Left hindlimb (tissue), 1 donor: ENCODE measurements around the gene ZIC4.

Source experiments
- DNase-seq: peaks from one replicate; pipeline ENCODE4 v3.0.0-alpha.2; 2018

ZIC4 gene

DNA sequence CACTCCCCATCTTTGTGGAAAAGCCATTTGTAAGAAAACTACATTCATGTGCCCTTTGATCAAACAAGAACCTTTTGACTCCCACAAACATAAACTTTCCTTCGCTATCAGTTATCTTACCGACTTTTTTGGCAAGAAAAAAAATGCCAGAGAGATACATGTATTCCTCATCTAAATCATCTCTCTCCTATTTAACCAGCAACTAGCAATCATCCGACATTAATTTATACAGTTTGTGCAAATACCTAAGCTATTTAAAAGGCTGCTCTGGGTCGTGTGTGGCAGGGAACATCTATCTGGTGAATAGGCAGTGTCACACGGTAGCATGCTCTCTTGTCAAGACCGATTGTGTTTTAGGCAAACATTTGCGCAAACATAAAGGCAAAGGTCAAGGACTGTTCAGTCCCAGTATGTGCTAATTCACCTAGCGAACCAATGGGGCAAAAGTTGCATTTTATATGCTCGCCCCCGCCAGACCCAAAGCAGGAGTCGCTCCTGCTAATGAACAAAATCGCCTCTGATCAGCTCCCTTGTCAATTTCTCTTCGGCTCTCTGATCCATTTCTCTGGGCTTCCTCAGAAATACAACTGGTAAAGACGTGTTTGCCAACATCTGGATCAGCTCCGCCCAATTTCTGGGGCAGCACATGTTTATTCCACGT, 37.7 kb downstream of the ZIC4 start:
- DNase-seq = no peak

DNA sequence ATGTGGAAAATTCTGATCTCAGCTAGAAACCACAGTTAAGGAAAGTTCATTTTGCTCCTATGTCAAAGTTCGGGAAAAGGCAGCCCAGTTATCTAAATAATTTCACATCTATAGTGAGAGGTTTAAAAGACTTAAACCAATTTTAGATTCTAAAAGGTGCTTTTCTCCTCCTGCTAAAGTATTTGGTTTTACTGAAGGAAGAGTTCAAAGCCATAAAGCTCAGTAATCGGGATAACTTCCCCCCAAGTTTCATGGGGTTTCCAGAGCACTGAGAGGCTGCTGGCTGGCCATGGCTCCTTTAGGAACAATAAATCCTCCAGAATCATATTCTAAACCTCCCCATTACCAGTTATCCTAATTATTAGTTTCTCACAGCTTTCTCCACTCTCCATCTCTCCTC, 38.2 kb downstream of the ZIC4 start:
- no peak for DNase-seq

DNA sequence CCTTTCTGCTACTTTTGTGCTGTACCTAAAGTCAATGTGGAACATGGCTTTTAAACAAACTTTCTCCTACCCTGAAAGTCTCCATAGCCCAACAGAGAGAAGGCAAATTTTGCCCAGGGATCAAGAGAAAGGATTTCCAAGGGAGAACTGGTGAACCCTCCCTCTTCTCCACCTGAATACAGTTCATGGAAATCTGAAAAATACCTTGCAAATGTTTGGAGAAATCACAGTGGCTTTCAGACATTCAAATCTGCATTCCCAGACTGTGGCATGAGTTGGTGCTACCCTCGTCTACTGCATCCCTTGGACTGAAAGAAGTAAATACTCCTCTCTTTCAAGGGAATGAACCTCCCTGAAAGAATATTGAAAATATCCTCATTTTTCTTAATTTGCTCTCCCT, 38.7 kb downstream of the ZIC4 start:
- DNase-seq = no peak

DNA sequence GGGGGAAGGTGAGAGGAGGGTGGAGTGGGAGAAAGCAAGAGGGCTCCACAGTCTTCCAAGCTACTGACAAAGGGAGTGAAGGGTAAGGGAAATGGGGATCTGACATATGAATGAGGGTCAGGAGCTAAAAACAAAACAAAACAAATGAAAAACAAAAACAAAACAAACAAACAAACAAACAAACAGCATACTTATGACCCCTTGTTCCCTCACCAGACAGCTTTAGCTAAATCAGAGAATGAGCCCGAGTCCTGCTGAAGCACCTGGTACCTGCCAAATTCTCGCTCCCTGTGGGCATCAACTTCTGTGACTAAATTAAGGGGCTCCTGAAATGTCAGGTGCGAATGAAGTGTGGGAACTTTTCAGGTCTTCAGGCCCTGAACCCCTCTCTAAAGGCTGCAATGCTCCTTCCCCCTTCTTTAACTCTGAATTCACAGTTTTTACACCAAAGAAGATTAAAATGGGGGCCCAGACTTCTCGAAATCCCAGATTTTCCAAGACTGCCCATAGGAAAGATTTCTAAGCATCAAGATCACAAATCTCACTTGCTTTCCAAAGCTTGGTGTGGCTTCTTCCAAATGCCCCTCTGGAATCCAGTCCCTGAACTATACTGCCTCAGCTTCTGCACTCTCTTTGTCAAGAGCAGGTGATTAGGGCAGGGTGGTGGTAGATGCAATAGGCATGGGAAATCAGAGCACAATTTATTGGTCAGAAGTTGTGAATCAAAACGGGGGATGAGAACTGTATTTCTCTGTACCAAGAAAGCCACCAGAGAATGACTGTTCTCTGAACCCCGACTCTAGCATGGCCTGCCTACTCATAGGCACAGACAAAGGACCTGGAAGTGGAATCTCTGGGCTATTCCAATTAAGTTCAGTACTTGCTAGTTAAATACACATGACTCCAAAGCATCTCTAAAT, 40.9 kb downstream of the ZIC4 start:
- no peak for DNase-seq

DNA sequence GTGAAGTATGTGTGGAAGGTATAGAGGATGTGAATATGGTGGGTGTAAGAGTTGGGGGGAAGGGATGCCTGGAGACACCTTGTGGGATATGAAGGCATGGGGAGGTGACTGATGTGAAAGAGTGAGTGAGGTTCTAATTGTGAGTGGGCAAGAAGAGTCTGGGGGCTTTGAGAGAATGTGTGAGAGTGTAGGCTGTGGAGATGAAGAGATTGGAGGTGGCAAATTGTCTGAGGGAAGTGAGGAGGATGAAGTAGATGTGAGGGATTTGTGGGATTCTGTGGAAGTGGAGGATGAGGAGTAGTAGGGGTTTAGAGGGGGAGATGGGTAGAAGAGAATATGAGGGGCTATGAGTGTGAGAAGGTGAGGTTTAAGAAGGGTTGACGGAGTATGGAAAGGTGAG, 41.6 kb downstream of the ZIC4 start:
- DNase-seq = no peak

DNA sequence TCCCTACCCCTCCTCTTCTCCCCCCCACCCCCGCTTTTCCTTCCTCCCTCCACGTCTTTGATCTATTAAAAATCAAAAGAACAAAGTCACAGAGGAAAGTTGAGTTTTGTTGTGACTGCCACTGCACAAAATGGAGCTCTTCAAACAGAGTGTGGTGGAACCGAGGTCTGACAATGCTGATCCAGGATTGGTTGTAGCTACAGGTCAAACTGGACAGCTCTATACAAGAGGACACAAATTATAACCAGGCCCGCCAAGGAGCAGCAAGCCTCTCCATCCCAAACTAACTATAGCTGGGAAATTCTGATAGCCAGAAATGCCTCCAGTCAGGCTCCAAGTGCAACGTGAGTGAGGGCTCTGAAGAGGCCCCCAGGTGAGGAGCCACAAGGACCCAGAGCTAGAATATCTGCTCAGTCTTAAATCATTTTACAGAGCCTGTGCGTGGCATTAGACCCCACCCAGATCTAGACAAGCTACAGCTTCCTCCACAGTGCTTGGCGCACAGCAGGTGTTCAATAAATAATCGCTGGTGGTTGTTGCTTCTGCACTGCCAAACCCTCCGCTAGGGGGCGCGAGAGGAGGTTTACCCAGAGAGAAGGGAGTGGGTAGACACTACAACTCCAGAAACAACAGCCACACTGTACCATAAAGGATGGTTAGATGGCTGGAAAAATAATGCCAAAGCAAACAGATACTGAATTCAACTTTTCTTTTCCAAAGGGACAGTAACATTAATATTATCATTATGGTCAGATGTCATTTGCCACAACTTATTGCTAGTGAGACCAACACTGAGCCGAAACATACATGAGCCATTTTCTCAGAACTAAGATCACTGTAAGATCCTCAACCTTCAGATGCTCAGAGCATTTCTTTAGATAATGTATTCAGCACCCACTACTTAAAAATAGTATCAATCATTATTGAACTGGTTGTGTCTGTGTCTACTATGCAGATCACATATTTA, 44.6 kb downstream of the ZIC4 start:
- DNase-seq = no peak

DNA sequence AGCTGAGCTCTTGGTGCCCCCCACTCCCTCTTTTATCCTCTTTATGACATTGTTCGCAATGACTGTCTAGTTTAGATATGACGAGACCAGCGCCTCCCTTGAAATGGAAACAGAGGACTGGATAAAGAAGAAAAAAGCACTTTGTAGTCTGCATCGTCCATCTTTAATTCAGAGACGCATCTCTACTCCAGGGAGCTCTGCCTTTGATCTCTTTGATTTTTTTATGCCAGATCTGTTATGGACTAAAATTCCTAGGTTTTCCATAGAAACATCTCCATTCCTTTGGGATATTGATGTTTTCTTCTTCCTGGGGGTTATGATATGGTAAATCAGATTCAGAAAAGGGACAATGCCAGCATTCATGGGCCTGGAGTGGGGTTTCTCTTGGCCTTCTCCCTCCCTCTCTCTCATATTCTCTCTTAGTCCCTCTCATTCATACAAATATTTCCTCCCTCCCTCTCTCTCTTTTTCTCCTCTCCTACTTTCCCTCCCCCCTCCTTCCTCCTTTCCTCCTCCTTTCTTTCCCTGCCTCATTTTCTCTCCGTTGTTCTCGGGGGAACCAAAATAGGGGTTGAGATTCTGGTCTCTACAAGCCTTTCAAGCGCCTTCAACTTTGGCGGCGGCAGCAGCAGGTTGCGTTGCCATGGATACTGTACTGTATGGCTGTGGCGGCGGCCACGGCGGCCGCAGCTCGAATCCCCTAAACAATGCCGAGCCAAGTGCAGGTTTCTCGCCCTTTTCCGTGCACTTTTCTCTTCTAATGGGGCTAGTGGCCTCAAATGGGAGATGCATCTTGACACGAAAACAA, 45.5 kb downstream of the ZIC4 start:
- no peak for DNase-seq

DNA sequence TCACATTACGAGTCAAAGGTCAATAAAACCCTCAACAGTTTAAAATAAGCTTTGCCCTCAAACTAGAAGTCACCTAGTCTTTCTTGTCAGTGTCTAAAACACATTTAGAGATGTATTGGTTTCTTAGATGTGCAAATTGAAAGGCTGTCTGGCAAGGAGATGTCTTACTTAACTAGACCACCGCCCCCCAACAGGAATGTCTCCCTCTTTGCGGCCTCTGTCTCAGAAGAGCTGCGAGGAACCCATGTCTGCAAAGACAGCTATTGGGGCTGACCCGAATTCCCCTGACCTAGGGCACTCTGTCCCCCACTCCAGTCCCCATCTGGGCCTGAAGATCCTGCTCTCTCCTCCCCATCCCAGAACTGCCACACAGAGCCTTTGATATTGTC, 46.3 kb downstream of the ZIC4 start:
- no peak for DNase-seq

DNA sequence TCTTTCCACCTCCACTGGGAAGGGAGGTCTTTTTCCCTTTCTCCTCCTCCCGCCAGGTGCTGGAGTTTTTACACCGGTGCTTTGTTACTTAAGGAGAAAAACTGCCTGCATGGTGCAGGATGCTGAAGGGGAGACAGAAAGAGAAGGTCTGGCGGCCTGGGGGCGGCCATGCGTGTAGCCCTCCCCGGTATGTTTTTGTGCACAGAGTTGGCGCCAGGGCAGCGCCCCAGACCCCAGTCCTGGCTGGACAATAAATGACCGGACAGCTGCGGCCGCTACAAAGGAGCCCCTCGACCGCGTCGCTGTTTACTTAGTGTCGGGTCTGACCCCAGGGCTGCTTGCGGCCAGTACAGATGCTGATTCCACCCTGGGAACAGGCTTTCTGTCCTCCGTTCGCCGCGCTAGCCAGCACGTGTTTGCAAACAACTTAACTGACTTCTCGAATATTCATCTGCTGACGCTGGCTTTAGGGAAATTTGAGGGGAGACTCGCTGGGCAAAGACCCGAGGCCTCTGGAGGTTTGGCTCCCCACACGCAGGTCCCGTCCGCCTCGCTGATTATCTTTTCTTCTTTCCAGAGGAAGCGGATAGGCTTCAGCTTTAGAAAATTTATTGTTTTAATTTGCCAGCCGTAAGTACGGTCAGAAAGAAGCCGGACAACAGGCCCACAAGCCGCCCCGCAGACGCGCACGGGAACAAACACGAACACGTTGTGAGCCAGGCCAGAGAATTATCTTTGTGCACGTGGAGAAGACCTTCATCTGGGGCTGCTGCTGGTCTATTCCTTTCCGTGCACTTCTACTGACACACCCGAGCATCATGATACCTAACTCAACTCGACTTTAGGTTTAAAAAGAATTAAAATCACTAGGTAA, 46.9 kb downstream of the ZIC4 start:
- DNase-seq = no peak

DNA sequence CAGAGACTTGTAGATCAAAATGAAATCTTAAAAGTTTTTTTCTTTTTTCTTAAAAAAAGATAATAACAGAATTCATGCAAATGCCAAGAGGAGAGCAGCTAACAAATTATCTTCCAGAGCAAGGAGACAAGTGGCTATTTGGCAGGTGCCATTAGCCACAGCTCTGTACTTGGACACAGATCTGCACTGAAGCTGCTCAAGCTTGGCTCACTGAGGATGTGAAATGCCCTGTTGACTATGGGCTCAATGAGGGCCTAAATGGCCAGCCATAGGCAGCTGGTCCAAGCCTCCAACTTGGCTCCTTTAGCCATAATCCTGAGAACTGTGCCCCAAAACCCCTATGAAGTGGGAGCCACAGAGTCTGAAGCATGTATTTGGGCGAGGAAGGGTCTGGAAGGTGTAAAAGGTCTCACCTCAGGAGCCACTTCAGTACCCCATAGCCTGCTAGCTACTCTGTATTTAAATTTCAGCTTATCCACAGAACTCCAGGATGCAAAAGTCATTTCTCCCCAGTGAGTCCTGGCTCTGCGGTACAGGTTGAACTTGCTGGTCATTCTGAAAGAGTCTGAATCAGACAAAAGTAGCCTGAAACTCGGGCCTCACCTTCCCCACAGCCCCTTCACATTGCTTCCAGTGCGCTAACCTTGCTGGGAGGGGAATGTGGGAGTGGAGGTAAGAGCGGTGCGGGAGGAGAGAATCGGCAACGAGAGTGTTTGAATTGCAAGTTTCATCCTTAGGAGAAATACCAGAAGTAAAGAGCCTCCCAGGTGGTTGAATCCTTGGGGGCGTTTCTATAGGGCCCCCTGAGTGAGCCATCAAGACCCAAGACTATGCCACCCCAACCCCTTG, 48.0 kb downstream of the ZIC4 start:
- no peak for DNase-seq

DNA sequence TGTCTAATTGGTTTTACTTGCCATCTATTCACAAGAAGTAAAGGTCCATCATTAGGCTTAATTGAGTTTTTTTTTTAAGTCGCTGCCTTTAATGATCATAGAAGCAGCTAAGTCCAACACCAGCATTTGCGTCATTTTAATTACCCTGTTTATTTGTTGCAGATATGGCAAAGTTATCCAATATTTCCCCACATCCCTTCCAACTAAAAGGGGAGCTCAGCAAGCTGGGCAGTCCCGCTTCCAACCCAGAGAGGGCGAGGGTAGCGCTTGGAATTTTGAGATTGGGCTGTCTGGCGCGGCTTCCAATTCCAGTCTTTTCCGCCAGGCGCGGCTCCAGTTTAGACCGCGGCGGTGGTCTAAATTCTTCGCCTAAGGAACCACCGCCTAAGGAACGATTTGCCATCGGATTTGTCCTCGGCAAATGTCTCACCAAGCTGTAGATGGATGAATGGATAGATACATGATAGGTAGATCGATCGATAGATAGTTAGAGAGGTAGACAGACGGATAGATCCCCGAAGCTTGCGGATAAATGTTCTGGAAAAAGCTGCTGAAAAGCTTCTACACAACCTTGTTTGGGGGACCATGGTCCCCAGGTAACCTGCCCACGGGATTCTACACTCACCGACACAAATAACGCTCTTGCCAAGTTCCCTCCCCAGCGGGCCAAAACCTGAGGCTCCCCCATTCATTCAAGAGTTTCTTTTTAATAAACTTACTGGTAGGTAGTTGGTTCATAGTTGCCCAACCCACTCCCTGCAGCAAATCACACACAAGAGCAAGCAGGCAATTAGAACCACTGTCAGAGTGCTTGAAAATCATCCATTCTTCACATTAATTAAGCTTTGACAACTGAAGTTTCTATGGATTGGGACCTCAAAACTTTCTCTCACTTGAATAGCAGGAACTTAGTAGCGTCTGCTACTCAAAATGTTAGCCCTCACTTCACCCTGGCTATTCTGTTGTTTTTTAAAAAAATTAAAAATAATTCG, 49.1 kb downstream of the ZIC4 start:
- DNase-seq = no peak

DNA sequence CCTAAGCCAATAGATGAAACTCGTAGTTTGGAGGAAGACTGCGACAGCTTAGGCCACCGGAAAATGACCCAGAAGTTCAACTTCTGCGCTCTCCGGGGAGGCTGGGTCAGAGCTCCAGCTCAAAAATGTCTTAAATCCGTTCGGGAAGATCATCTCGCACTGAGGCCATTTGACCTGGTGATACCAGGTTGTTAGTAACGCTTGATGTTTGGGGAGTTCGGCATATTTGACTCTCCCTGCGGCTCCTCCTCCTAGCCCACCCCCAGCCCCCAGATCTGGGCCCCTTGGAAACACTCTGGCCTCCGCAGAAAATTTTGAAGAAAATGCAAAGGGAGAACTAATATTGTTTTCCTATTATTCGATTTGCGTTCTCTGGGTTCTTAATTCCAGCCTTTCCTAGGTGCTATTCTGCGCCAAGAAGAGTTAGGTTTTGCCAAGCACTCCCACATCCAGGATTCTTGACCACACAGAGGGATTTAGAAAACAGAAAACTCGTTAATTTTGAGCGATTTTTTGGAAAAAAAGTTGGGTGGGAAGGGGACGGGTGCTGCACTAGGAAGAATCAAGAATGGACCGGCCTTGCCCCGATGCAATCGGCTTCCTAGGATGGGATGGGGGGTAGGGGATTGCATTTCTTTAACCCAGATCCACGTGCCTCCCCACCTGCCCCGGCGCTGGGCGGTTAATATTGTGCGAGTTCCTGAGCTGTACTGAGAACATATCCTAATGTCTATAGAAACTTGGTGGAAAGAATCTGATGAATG, 50.0 kb downstream of the ZIC4 start:
- no peak for DNase-seq

DNA sequence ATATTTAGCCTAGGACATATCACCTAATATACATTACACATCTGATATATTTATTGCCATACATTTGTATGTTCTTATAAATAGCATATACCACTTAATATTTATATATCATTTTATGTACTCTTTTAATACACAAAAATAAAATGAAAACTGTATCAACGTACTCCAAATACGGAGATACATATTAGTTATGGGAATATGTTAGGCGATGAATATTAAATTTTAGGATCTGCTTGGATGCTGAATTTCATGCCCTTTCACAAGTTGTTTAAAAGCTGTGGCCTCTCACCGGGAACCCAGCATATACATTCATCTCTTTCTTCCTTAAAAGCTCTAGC, 50.6 kb downstream of the ZIC4 start:
- no peak for DNase-seq

DNA sequence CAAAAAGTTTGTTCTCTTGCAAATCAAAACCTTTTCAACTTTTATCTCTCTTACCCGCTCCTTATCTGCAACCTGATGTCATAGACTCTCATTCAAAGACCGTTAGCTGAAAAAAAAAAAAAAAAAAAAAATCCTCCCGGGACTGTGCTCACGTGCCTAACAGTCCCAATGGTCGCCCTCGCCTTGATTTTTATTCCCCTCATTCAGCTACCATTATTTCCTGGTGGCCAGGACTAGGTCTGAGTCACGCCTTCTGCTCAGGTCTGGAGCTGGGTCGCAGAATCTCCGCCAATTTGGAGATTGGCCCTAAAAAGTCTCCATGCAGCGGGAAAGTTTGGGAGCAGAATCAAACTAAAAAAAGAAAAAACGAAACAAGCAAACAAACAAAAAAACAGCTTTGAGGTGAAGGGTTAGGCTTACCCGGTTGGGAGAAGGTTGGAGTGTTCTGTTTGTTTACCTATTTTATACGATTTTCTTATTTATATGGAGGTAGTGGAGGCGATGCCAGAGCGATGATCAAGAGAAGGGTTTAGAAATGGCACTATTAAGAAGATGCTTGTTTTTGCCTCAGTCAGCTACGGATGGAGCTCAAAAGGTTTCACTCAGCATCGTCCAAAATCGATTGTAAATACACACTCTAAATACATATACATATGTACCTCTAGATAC, 51.1 kb downstream of the ZIC4 start:
- no peak for DNase-seq

DNA sequence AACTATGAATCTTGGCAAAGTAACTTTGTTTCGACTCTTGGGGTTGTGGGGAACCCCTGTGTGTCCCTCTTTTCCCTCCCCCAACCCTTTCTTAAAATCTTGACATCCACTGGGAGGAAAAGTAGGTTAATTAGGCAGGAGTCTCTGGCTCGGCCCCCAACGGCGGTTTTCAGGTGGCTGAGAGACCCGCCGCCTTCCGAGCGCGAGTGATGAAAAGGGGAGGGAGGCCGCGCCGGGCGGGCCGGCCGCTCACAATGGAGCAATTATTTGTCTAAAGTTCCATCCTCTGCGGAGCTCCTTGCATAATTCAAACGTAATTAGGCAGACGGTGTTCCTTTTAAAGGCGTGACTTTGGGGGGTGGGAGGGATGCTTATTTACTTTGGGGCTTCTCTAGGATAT, 51.7 kb downstream of the ZIC4 start:
- no peak for DNase-seq

DNA sequence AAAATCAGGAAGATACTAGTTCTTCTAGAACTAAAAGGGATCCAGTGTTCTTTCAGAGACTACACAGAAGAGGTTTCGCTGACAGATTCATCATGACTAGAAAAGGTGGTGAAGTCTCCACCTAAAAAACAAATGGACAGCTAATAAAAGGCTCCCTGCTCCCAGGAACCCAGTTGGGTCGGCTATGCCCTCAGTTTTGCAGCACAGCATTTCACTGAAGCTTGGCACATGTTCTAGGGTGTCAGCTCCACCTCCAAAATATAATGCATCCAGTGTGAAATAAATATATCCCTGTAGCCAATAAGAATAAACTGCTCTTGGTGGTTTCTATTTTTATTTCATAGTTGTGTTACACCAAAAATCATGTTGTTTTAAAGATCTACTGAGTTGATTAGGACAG, 55.0 kb downstream of the ZIC4 start:
- no peak for DNase-seq

DNA sequence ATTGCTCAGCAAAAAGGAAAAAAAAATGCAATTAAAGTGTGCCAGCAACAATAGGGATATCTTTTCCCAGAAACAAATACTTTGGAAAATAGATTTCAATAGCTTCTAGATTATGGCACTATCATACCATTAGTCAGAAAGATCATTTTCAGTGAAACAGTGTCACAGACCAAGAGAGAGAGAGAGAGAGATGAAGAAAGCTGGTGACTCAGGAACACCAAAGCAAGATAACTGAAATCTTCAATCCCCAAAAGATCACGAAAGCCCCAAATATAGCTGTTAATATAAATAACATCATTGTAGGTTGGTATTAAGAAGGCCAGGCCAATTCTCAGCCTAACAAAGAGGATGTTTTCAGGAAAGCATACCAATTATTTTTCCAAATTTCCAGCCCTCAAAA, 57.4 kb downstream of the ZIC4 start:
- no peak for DNase-seq

DNA sequence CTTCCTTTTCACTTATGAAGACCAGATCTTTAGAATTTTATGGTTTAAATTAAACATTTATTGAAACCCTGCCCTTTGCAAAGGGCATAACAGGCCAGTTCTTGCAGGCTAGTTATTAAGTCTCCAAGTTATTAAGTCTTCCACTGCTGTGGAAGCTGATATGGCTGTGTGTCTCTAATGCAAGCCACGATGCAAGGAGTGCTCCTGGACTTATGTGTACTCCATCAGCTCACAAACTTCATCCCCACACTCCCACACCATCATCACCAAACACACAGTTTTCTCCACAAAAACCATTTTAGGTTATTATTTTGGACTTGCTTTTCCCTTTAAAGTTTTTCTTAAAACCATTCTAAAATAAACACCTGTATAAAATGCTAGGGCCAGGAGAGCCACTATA, 62.4 kb downstream of the ZIC4 start:
- DNase-seq = no peak
